HG03159 (cell line): ENCODE data around the gene FRG2B.
"Not testable (repeated sequence)": the region's sequence is repeated elsewhere in the genome, so short reads cannot be mapped to it uniquely, and the experiment has no call there.

Experiments used
- ATAC-seq: cut with Tn5 transposase; IDR thresholded peaks from one replicate; pipeline ENCODE4 v1.9.1; 2021; ENCODE audit warnings: mild to moderate bottlenecking, moderate library complexity; ENCODE audit not compliant: unreplicated experiment

Gene FRG2B

GRCh38 chr10:133626695-133627094 is at the start of gene FRG2B:
Gene FRG2B, minus strand, starts transcription at chr10:133626795. Its CDS starts 53 bp downstream, at chr10:133626742.
- ATAC-seq = not testable (repeated sequence)

- not testable (repeated sequence) for ATAC-seq
Observed at GRCh38 chr10:133667446-133667845, 40.9 kb upstream of the FRG2B start.

- not testable (repeated sequence) for ATAC-seq
Observed at GRCh38 chr10:133663544-133664160, 37.1 kb upstream of the FRG2B start.

- not testable (repeated sequence) for ATAC-seq
Observed at GRCh38 chr10:133661122-133661521, 34.5 kb upstream of the FRG2B start.

- not testable (repeated sequence) for ATAC-seq
Observed at GRCh38 chr10:133660516-133660915, 33.9 kb upstream of the FRG2B start.

GRCh38 chr10:133657276-133657675 is 30.7 kb upstream of the FRG2B start:
- ATAC-seq = not testable (repeated sequence)

- ATAC-seq = not testable (repeated sequence)
Observed at GRCh38 chr10:133648872-133649455, 22.4 kb upstream of the FRG2B start.

- ATAC-seq = not testable (repeated sequence)
Observed at GRCh38 chr10:133647075-133647748, 20.6 kb upstream of the FRG2B start.

GRCh38 chr10:133637846-133638235 is 11.2 kb upstream of the FRG2B start:
- ATAC-seq = not testable (repeated sequence)

DNA sequence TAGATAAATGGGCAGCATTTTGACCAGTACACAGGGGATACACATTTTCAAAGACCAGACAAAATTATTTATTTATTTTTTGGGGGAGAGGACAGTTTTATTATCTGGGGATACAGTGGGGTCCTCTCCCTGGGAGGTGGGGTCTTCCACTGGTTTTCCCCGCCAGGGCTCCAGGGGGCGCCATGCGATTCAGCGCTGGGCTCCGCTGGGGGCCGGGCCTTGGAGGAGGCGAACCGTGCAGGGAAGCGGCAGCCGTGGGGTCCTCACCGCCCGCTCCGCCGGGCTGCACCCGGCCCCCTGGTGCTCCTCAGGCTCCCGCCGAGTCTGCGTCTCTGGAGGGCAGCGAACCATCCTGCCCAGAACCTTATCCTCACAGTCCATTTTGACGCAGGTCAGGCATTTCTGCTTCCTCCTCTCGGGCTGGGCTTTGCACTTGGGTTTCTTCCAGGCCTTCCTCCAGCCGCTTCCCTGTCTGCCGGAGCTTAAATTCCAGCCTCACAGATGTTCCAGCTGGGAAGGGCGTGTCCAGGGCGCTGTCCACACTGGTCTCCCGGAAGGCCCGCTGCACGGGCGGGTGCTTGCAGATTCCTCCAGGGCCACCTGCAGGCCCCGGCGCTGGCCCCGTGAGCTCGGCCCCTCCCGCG is 10.7 kb upstream of the FRG2B start:
- not testable (repeated sequence) for ATAC-seq

DNA sequence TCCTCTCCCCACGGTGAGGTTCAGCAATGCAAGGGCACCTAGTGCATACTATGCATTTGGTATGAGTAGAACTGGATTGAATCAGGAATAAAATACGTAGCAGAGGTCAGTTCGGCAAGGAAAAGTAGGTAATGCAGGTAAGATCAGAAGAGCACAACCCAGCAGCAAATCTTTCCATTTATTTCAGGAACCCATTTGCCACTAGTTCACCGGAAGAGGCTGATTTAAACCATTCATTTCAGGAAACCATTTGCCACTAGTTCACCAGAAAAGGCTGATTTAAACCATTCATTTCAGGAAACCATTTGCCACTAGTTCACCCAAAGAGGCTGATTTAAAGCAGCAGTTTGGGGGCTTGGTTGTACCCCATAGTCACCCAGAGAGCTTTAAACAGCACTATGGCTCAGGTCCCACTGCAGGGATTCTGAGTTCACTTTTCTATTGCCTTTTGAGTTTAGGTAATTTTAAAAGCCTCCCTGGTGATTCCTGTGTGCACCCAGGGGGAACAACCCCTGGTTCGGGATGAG is 4.2 kb upstream of the FRG2B start:
- not testable (repeated sequence) for ATAC-seq

GRCh38 chr10:133622544-133622943 is 4.1 kb downstream of the FRG2B start:
- not testable (repeated sequence) for ATAC-seq

GRCh38 chr10:133618851-133619250 is 7.7 kb downstream of the FRG2B start:
- no peak for ATAC-seq

DNA sequence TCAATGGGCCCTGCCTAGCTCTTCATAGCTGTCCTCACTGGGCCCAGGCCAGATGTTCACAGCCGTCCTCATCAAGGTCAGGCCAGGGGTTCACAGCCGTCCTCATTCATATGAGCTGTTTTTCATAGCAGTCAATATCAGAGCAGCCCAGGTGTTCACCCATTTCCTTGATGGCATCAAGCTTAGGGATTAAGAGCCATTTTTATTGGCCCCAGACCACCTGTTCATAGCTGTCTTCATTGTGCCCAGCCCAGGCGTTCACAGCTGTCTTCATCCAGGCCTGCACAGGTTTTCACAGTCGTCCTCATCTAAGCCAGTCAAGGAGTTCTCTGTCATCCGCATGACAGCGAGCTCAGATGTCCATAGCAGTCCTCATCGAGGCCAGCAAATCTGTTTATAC is 9.4 kb downstream of the FRG2B start:
- ATAC-seq = no peak

- no peak for ATAC-seq
Observed at GRCh38 chr10:133616371-133617130, 10.0 kb downstream of the FRG2B start.

- ATAC-seq = no peak
Observed at GRCh38 chr10:133614830-133615580, 11.6 kb downstream of the FRG2B start.

GRCh38 chr10:133613699-133614098 is 12.9 kb downstream of the FRG2B start:
- ATAC-seq = no peak

GRCh38 chr10:133611079-133611478 is 15.5 kb downstream of the FRG2B start:
- ATAC-seq = no peak

GRCh38 chr10:133608855-133609254 is 17.7 kb downstream of the FRG2B start:
- ATAC-seq = no peak

DNA sequence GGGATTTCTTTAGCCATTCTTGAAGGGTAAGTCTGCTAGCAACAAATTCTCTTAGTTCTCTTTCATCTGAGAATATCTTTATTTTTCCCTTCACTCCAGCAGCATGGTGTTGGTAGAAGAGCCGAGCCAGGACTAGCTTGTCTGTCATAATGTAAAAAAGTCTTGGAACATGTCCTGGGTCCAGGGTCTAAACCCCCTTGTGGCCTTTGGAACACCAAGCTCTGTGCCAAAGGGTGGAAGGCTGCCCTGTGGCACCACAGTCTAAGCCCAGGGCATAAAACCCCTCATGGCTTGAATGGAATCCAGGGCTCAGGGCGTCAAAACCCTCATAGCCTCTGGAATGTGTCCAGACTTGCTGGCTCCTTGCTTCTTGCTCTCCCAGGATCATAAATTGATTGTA is 23.2 kb downstream of the FRG2B start:
- ATAC-seq = not testable (repeated sequence)
